Smooth muscle cell (in vitro differentiated cells): ENCODE measurements around the gene CDH23. TPM values are rescaled to one million over a fixed set of nuclear protein-coding genes. Genes with fewer than 3 reads are reported as not detected.

Experiments
- DNase-seq: peaks from one replicate; lab custom pipeline; 2025; ENCODE audit not compliant: unreplicated experiment; lab: John Stamatoyannopoulos, UW
- H2AFZ ChIP-seq: fragments of 200-600 bp; sonication (generic); 2 replicates; pipeline ENCODE4 v1.6.0; 2016; ENCODE audit warnings: antibody characterized with exemption, low read depth, mild to moderate bottlenecking
- H3F3A ChIP-seq: fragments of 200-600 bp; sonication (generic); 2 replicates; pipeline ENCODE4 v1.6.0; 2017; ENCODE audit warnings: antibody characterized with exemption, low read depth
- H3K27ac ChIP-seq: fragments of 200-600 bp; sonication (generic); 2 replicates; pipeline ENCODE4 v1.5.1; 2016; ENCODE audit warnings: low read depth, mild to moderate bottlenecking
- H3K27me3 ChIP-seq: fragments of 200-600 bp; sonication (generic); 2 replicates; pipeline ENCODE4 v1.6.1; 2016; ENCODE audit warnings: low read depth, mild to moderate bottlenecking
- H3K36me3 ChIP-seq: fragments of 200-600 bp; sonication (generic); 2 replicates; pipeline ENCODE4 v1.5.1; 2016; ENCODE audit warnings: low read depth
- H3K4me1 ChIP-seq: fragments of 200-600 bp; sonication (generic); 2 replicates; pipeline ENCODE4 v1.5.1; 2016; ENCODE audit warnings: low read depth
- H3K4me2 ChIP-seq: fragments of 200-600 bp; sonication (generic); 2 replicates; pipeline ENCODE4 v1.6.0; 2016; ENCODE audit warnings: mild to moderate bottlenecking
- H3K4me3 ChIP-seq: fragments of 200-600 bp; sonication (generic); 2 replicates; pipeline ENCODE4 v1.5.1; 2016; ENCODE audit warnings: mild to moderate bottlenecking
- H3K79me2 ChIP-seq: fragments of 200-600 bp; sonication (generic); 2 replicates; pipeline ENCODE4 v1.6.0; 2016; ENCODE audit warnings: low read depth, mild to moderate bottlenecking
- H3K9ac ChIP-seq: fragments of 200-600 bp; sonication (generic); 2 replicates; pipeline ENCODE4 v1.6.0; 2016; ENCODE audit warnings: low read depth
- H3K9me3 ChIP-seq: fragments of 200-600 bp; sonication (generic); replicated peaks from 2 replicates; pipeline ENCODE4 v1.5.1; 2016; ENCODE audit warnings: low read depth
- H4K20me1 ChIP-seq: fragments of 200-600 bp; sonication (generic); 2 replicates; pipeline ENCODE4 v1.6.0; 2016; ENCODE audit warnings: low read depth
- CTCF ChIP-seq: fragments of 200-600 bp; sonication (generic); IDR thresholded peaks from 2 replicates; pipeline ENCODE4 v1.5.1; 2017; ENCODE audit warnings: borderline replicate concordance, mild to moderate bottlenecking, antibody characterized with exemption; ENCODE audit not compliant: insufficient read depth, poor library complexity, severe bottlenecking
- WGBS: methylation state at CpG from one replicate; pipeline ENCODE4 v1.1.7; 2016; ENCODE audit warnings: low lambda C conversion rate; 5-methylcytosine and 5-hydroxymethylcytosine counted together
- polyA plus RNA-seq: library from polyadenylated mRNA; unstranded; fragments of >200 nt; fragmentation: Nextera tagmentation; extraction: Ambion mirVana; gene quantifications from 2 replicates; pipeline ENCODE4 v1.2.1, GENCODE V29; 2016
- total RNA-seq: library from RNA; depleted of rRNA; stranded (reverse); fragments of >200 nt; gene quantifications from 2 replicates; pipeline ENCODE4 v1.2.3, GENCODE V29; 2014

Gene CDH23
- total and polyA plus RNA-seq, 2 experiments from 2014 or later, result 0.99 to 2.5 TPM

- Histone ChIP-seq H3K4me1 (no peaks in the 10 kb centered on the region), H3K4me3 (no peak overlapping the region), H3K9ac (no peak overlapping the region), H3K36me3 (no peaks in the 10 kb centered on the region), H3K4me2 (no peak overlapping the region), H4K20me1 (no peaks in the 10 kb centered on the region), H3F3A (no peaks in the 10 kb centered on the region), H3K79me2 (no peaks in the 10 kb centered on the region), H2AFZ (no peak overlapping the region), H3K27ac (no peak overlapping the region), H3K27me3 (peaks cover 70% of the 10 kb centered on the region), H3K9me3 (no peaks in the 10 kb centered on the region)
- TF ChIP-seq CTCF, result no peak
- WGBS, result 86% methylated on average over 6 of the region's 6 CpGs
- DNase-seq, result no peak
Measured at GRCh38 chr10:71482620-71483019, 85.9 kb downstream of the CDH23 start.

GRCh38 chr10:71483135-71483534 lies 86.4 kb downstream of the CDH23 start:
- TF ChIP-seq CTCF, result no peak
- H3K4me3 ChIP-seq, result no peak overlapping the region
- no peak for DNase-seq
- no peak overlapping the region for H3K27ac ChIP-seq
- no peaks in the 10 kb centered on the region for H3K9me3 ChIP-seq
- H3K27me3 ChIP-seq, result peaks cover 65% of the 10 kb centered on the region
- 90% methylated on average over 4 of the region's 4 CpGs for WGBS
- no peaks in the 10 kb centered on the region for H3K4me1 ChIP-seq
- no peaks in the 10 kb centered on the region for H3F3A ChIP-seq
- no peaks in the 10 kb centered on the region for H4K20me1 ChIP-seq
- no peaks in the 10 kb centered on the region for H3K36me3 ChIP-seq
- H3K9ac ChIP-seq, result no peak overlapping the region
- H3K4me2 ChIP-seq, result no peak overlapping the region
- no peak overlapping the region for H2AFZ ChIP-seq
- H3K79me2 ChIP-seq, result no peaks in the 10 kb centered on the region

- Histone ChIP-seq H3K4me3 (no peak overlapping the region), H3F3A (no peaks in the 10 kb centered on the region), H3K27ac (no peak overlapping the region), H3K9me3 (peaks cover 4% of the 10 kb centered on the region), H3K4me2 (no peak overlapping the region), H4K20me1 (no peaks in the 10 kb centered on the region), H3K9ac (no peak overlapping the region), H3K27me3 (peaks cover 55% of the 10 kb centered on the region), H2AFZ (no peak overlapping the region), H3K36me3 (no peaks in the 10 kb centered on the region), H3K79me2 (no peaks in the 10 kb centered on the region), H3K4me1 (no peaks in the 10 kb centered on the region)
- TF ChIP-seq CTCF, result no peak
- DNase-seq, result no peak
- 85% methylated on average over 20 of the region's 22 CpGs for WGBS
Measured at GRCh38 chr10:71483885-71484751, 87.4 kb downstream of the CDH23 start.
